SJSA1 (cell line): ENCODE measurements around the gene RNASE11. TPM values are rescaled to one million over a fixed set of nuclear protein-coding genes. Genes with fewer than 3 reads are reported as not detected.
"Not testable (repeated sequence)": the region's sequence is repeated elsewhere in the genome, so short reads cannot be mapped to it uniquely, and the experiment has no call there.

Source experiments
- DNase-seq, 2 experiments: peaks; one replicate each; pipeline ENCODE4 v3.0.0-alpha.2; 2015 to 2020; ENCODE audit warnings: low spot score in 2 of 2, low read depth in 1 of 2
- H3K27ac ChIP-seq: fragments of 250-450 bp; sonication (Bioruptor Pico); 2 replicates; pipeline ENCODE4 v1.5.1; 2020; ENCODE audit warnings: mild to moderate bottlenecking, moderate library complexity
- H3K27me3 ChIP-seq: fragments of 250-450 bp; sonication (Bioruptor Pico); replicated peaks from 2 replicates; pipeline ENCODE4 v1.5.1; 2020; ENCODE audit warnings: mild to moderate bottlenecking, moderate library complexity
- H3K36me3 ChIP-seq: fragments of 250-450 bp; sonication (Bioruptor Pico); 2 replicates; pipeline ENCODE4 v1.5.1; 2020; ENCODE audit warnings: mild to moderate bottlenecking
- H3K4me1 ChIP-seq: fragments of 250-450 bp; sonication (Bioruptor Pico); replicated peaks from 2 replicates; pipeline ENCODE4 v1.6.1; 2021; ENCODE audit warnings: mild to moderate bottlenecking
- H3K4me3 ChIP-seq: fragments of 250-450 bp; sonication (Bioruptor Pico); 2 replicates; pipeline ENCODE4 v1.5.1; 2020; ENCODE audit warnings: mild to moderate bottlenecking
- H3K9me3 ChIP-seq: fragments of 250-450 bp; sonication (Bioruptor Pico); replicated peaks from 2 replicates; pipeline ENCODE4 v1.5.1; 2020; ENCODE audit warnings: mild to moderate bottlenecking
- total RNA-seq: library from RNA; depleted of rRNA; stranded (reverse); fragments of >200 nt; shearing (Covaris generic); gene quantifications from 2 replicates; pipeline ENCODE4 v1.2.3, GENCODE V29; 2014

RNASE11 gene
- total RNA-seq, 1 experiment from 2014 or later = not detected

- H3K4me3 ChIP-seq = peak overlapping the region; percentile 57
- H3K27me3 ChIP-seq = no peaks in the 10 kb centered on the region
- H3K4me1 ChIP-seq = peaks cover 10% of the 10 kb centered on the region
- peak; percentile 66 to 94 for DNase-seq
- no peak overlapping the region for H3K27ac ChIP-seq
- H3K36me3 ChIP-seq = no peaks in the 10 kb centered on the region
- H3K9me3 ChIP-seq = no peaks in the 10 kb centered on the region
Observed at GRCh38 chr14:20609215-20610001, 21.6 kb upstream of the RNASE11 start.

GRCh38 chr14:20608383-20609110 is 20.7 kb upstream of the RNASE11 start:
- peaks cover 10% of the 10 kb centered on the region for H3K4me1 ChIP-seq
- DNase-seq = no peak
- H3K27ac ChIP-seq = no peak overlapping the region
- H3K27me3 ChIP-seq = no peaks in the 10 kb centered on the region
- H3K9me3 ChIP-seq = no peaks in the 10 kb centered on the region
- no peak overlapping the region for H3K4me3 ChIP-seq
- H3K36me3 ChIP-seq = no peaks in the 10 kb centered on the region

- Histone ChIP-seq H3K27ac (no peak overlapping the region), H3K27me3 (no peaks in the 10 kb centered on the region), H3K4me3 (no peak overlapping the region), H3K4me1 (peaks cover 6% of the 10 kb centered on the region), H3K36me3 (no peaks in the 10 kb centered on the region), H3K9me3 (no peaks in the 10 kb centered on the region)
- no peak for DNase-seq
Observed at GRCh38 chr14:20607617-20608016, 19.8 kb upstream of the RNASE11 start.

- no peak overlapping the region for H3K27ac ChIP-seq
- H3K36me3 ChIP-seq = no peaks in the 10 kb centered on the region
- DNase-seq = no peak
- H3K4me1 ChIP-seq = peaks cover 4% of the 10 kb centered on the region
- H3K27me3 ChIP-seq = no peaks in the 10 kb centered on the region
- H3K4me3 ChIP-seq = no peak overlapping the region
- H3K9me3 ChIP-seq = no peaks in the 10 kb centered on the region
Observed at GRCh38 chr14:20606902-20607242, 19.1 kb upstream of the RNASE11 start.

- H3K27me3 ChIP-seq = no peaks in the 10 kb centered on the region
- no peak overlapping the region for H3K4me3 ChIP-seq
- no peaks in the 10 kb centered on the region for H3K36me3 ChIP-seq
- peaks cover 4% of the 10 kb centered on the region for H3K4me1 ChIP-seq
- H3K9me3 ChIP-seq = no peaks in the 10 kb centered on the region
- no peak overlapping the region for H3K27ac ChIP-seq
- DNase-seq = no peak
Observed at GRCh38 chr14:20606190-20606901, 18.5 kb upstream of the RNASE11 start.

- Histone ChIP-seq H3K27me3 (no peaks in the 10 kb centered on the region), H3K36me3 (no peaks in the 10 kb centered on the region), H3K27ac (no peak overlapping the region), H3K4me1 (no peaks in the 10 kb centered on the region), H3K4me3 (no peak overlapping the region), H3K9me3 (no peaks in the 10 kb centered on the region)
- no peak for DNase-seq
Observed at GRCh38 chr14:20603813-20604690, 16.3 kb upstream of the RNASE11 start.

- no peaks in the 10 kb centered on the region for H3K9me3 ChIP-seq
Observed at GRCh38 chr14:20602583-20602982, 14.8 kb upstream of the RNASE11 start.

GRCh38 chr14:20601522-20601921 is 13.7 kb upstream of the RNASE11 start:
- Histone ChIP-seq H3K4me1 (no peaks in the 10 kb centered on the region), H3K27me3 (no peaks in the 10 kb centered on the region), H3K27ac (no peak overlapping the region), H3K36me3 (no peaks in the 10 kb centered on the region), H3K9me3 (no peaks in the 10 kb centered on the region), H3K4me3 (no peak overlapping the region)
- no peak for DNase-seq

More at GRCh38 chr14:20602583-20602982, 14.8 kb upstream of the RNASE11 start:
- Histone ChIP-seq H3K4me3 (no peak overlapping the region), H3K4me1 (no peaks in the 10 kb centered on the region), H3K27ac (no peak overlapping the region), H3K36me3 (no peaks in the 10 kb centered on the region), H3K27me3 (no peaks in the 10 kb centered on the region)
- no peak for DNase-seq

- no peaks in the 10 kb centered on the region for H3K9me3 ChIP-seq
- H3K4me3 ChIP-seq = no peak overlapping the region
- H3K4me1 ChIP-seq = no peaks in the 10 kb centered on the region
- peaks cover 5% of the 10 kb centered on the region; the same call in 1 of the 2 replicates for H3K27me3 ChIP-seq
- DNase-seq = no peak
- H3K36me3 ChIP-seq = no peaks in the 10 kb centered on the region
- no peak overlapping the region for H3K27ac ChIP-seq
Observed at GRCh38 chr14:20597108-20597507, 9.3 kb upstream of the RNASE11 start.

GRCh38 chr14:20595726-20596125 is 7.9 kb upstream of the RNASE11 start:
- not testable (repeated sequence) for H3K4me3 ChIP-seq, H3K36me3 ChIP-seq, H3K27ac ChIP-seq, H3K9me3 ChIP-seq, DNase-seq, H3K4me1 ChIP-seq
- H3K27me3 ChIP-seq = peaks cover 15% of the 10 kb centered on the region; the same call in 1 of the 2 replicates

GRCh38 chr14:20592574-20592973 is 4.8 kb upstream of the RNASE11 start:
- Histone ChIP-seq H3K27me3 (peaks cover 20% of the 10 kb centered on the region; the same call in 1 of the 2 replicates), H3K4me3 (no peak overlapping the region), H3K36me3 (no peaks in the 10 kb centered on the region), H3K4me1 (no peaks in the 10 kb centered on the region), H3K9me3 (no peaks in the 10 kb centered on the region), H3K27ac (no peak overlapping the region)
- DNase-seq = no peak

GRCh38 chr14:20591235-20591634 is 3.4 kb upstream of the RNASE11 start, which contains the start of gene RNASE12:
Gene RNASE12 (minus strand): TSS chr14:20591376. CDS start chr14:20590723, 653 bp downstream.
- H3K9me3 ChIP-seq = no peaks in the 10 kb centered on the region
- H3K27me3 ChIP-seq = peaks cover 20% of the 10 kb centered on the region; the same call in 1 of the 2 replicates
- H3K4me3 ChIP-seq = no peak within 1 kb of the TSS
- DNase-seq = no peak
- no peak within 1 kb of the TSS for H3K27ac ChIP-seq
- no peaks in the 10 kb centered on the region for H3K4me1 ChIP-seq
- no peaks in the 10 kb centered on the region for H3K36me3 ChIP-seq

- no peak for DNase-seq
- H3K9me3 ChIP-seq = no peaks in the 10 kb centered on the region
Observed at GRCh38 chr14:20583908-20584307, 3.9 kb downstream of the RNASE11 start.

More at GRCh38 chr14:20583908-20584307, 3.9 kb downstream of the RNASE11 start:
- Histone ChIP-seq H3K36me3 (no peaks in the 10 kb centered on the region), H3K4me1 (no peaks in the 10 kb centered on the region), H3K4me3 (no peak overlapping the region), H3K27me3 (0 out of 2 replicates have a peak, but pooled peaks cover 4% of the 10 kb centered on the region), H3K27ac (no peak overlapping the region)
